AG08396 (cell line): ENCODE results near the gene PRR27.
"Not testable (repeated sequence)": the region's sequence is repeated elsewhere in the genome, so short reads cannot be mapped to it uniquely, and the experiment has no call there.

ENCODE experiments used
- DNase-seq: peaks from one replicate; pipeline ENCODE4 v3.0.0; 2012; ENCODE audit warnings: low spot score, mixed read lengths

PRR27 gene

DNA sequence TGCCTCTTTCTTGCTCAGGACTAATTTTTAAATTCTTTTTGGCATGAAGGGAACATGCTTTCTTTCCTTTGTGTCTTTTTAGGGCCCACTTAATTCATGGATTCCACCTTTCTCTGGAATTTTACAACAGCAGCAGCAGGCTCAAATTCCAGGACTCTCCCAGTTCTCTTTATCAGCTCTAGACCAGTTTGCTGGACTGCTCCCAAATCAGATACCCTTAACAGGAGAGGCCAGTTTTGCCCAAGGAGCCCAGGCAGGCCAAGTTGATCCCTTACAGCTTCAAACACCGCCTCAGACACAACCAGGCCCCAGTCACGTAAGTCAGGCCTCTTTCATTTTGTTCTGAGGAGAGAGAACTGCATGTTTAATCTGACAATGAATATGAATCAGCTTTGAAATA lies 43.8 kb downstream of the PRR27 start:
- DNase-seq: no peak

DNA sequence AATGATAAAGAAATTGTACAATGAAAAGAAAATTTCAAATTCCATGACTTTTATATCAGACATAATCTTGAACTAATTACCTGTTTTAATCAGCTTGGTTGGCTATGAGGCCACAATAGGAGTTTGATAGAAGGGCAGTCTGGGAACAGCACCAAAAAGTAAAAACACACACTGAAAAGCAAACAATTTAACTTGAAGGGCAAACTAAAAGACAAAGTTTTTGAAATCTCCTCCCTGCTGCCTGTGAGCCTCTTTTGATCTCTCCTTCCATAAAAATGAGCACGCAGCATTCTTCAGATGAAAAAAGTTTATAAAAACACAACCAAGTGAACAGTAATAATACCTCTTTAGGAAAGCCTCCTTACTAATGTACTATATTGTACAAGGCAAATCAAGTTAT lies 49.6 kb downstream of the PRR27 start:
- no peak for DNase-seq

DNA sequence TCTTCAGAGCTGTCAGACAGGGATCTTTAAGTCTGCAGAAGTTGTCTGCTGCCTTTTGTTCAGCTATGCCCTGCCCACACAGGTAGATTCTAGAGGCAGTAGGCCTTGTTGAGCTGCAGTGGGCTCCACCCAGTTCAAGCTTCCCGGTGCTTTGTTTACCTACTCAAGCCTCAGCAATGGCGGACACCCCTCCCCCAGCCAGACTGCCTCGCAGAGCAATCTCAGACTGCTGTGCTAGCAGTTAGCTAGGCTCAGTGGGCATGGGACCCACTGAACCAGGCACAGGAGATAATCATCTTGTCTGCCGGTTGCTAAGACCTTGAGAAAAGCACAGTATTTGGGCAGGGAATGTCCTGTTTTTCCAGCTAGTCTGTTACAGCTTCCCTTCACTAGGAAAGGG lies 58.7 kb downstream of the PRR27 start:
- DNase-seq: not testable (repeated sequence)
